Keratinocyte (primary cell): ENCODE measurements around the gene BCAS3. TPM values are rescaled to one million over a fixed set of nuclear protein-coding genes. Genes with fewer than 3 reads are reported as not detected.

Experiments
- DNase-seq: peaks from one replicate; pipeline ENCODE4 v3.0.0-alpha.2; 2011; ENCODE audit warnings: low read depth, missing footprints, low spot score
- FAIRE-seq: peaks from 2 replicates; lab custom pipeline; 2011; peaks lifted over from hg19 to GRCh38; lab: Jason Lieb, UNC
- H2AFZ ChIP-seq: 2 replicates; pipeline ENCODE4 v1.6.0; 2012; ENCODE audit warnings: low read length, control low read depth, inconsistent platforms; ENCODE audit not compliant: control insufficient read depth
- H3K27ac ChIP-seq: 2 replicates; pipeline ENCODE4 v1.5.1; 2011; ENCODE audit warnings: low read length; ENCODE audit not compliant: control insufficient read depth, insufficient read depth
- H3K27me3 ChIP-seq: 3 replicates; pipeline ENCODE4 v1.6.0; 2011; ENCODE audit warnings: low read length; ENCODE audit not compliant: control insufficient read depth, insufficient read depth; ENCODE audit errors: extremely low read depth
- H3K36me3 ChIP-seq, 2 experiments: 2 replicates in 1 of 2; 3 replicates in 1 of 2; pipeline ENCODE4 v1.5.1; 2011; ENCODE audit warnings: low read length in 2 of 2, mild to moderate bottlenecking in 1 of 2; ENCODE audit not compliant: control insufficient read depth in 2 of 2, insufficient read depth in 2 of 2; ENCODE audit errors: extremely low read depth in 1 of 2
- H3K4me1 ChIP-seq: 3 replicates; pipeline ENCODE4 v1.5.1; 2011; ENCODE audit warnings: low read length; ENCODE audit not compliant: control insufficient read depth, insufficient read depth; ENCODE audit errors: extremely low read depth
- H3K4me2 ChIP-seq: 3 replicates; pipeline ENCODE4 v1.6.0; 2011; ENCODE audit warnings: low read depth, low read length; ENCODE audit not compliant: control insufficient read depth, insufficient read depth; ENCODE audit errors: extremely low read depth
- H3K4me3 ChIP-seq, 3 experiments: fragments of 200-600 bp in 1 of 3; sonication (generic) in 1 of 3; 2 replicates in 2 of 3; 3 replicates in 1 of 3; pipeline ENCODE4 v1.5.1; 2011 to 2016; ENCODE audit warnings: low read length in 3 of 3, mild to moderate bottlenecking in 3 of 3, control low read depth in 2 of 3, inconsistent platforms in 1 of 3, low read depth in 1 of 3, mixed read lengths in 1 of 3, mixed run types in 1 of 3, moderate library complexity in 1 of 3; ENCODE audit not compliant: control insufficient read depth in 2 of 3, insufficient read depth in 2 of 3; ENCODE audit errors: extremely low read depth in 1 of 3
- H3K79me2 ChIP-seq: 2 replicates; pipeline ENCODE4 v1.6.0; 2012; ENCODE audit warnings: low read length; ENCODE audit not compliant: control insufficient read depth, insufficient read depth
- H3K9ac ChIP-seq: 3 replicates; pipeline ENCODE4 v1.6.0; 2011; ENCODE audit warnings: low read length; ENCODE audit not compliant: control insufficient read depth, insufficient read depth; ENCODE audit errors: extremely low read depth
- H3K9me1 ChIP-seq: 3 replicates; pipeline ENCODE4 v1.6.0; 2011; ENCODE audit warnings: low read length; ENCODE audit not compliant: control insufficient read depth, insufficient read depth; ENCODE audit errors: extremely low read depth
- H3K9me3 ChIP-seq: 2 replicates; pipeline ENCODE4 v1.5.1; 2012; ENCODE audit warnings: low read depth, low read length; ENCODE audit not compliant: control insufficient read depth
- H4K20me1 ChIP-seq: 3 replicates; pipeline ENCODE4 v1.6.0; 2011; ENCODE audit warnings: low read length; ENCODE audit not compliant: control insufficient read depth, insufficient read depth; ENCODE audit errors: extremely low read depth
- EZH2 ChIP-seq: IDR thresholded peaks from one replicate; pipeline ENCODE4 v1.6.1; 2012; ENCODE audit warnings: inconsistent platforms, mild to moderate bottlenecking, low read length, moderate library complexity
- dilution Hi-C: fragments of 300-500 bp; cut with MboI; formaldehyde crosslinking; loops from one replicate; pipeline ENCODE4 v1.7.0; 2020; ENCODE audit warnings: low sequenced_read_pairs; ENCODE audit not compliant: extremely low pct_ligation_motif_present
- polyA plus RNA-seq, 5 experiments: library from polyadenylated mRNA; depleted of rRNA in 3 of 5; stranded (reverse) in 3 of 5; stranded (forward) in 1 of 5; unstranded in 1 of 5; fragments of >200 nt; gene quantifications; 1 replicate in 1 of 5; 2 replicates in 3 of 5; 3 replicates in 1 of 5; pipeline versions ENCODE4 v1.2.1 to v1.2.3, GENCODE V29; 2011 to 2012; ENCODE audit warnings: missing spikeins in 2 of 5, low read depth in 1 of 5, low replicate concordance in 1 of 5
- TF ChIP-seq, protein P1 (sequence below), 3 experiments: IDR thresholded peaks in 1 of 3; conservative IDR thresholded peaks in 1 of 3; optimal IDR thresholded peaks in 1 of 3; 2 replicates in 2 of 3; 3 replicates in 1 of 3; pipeline versions ENCODE3 to v1.5.1; 2011; ENCODE audit warnings: low read length in 3 of 3, mild to moderate bottlenecking in 3 of 3, moderate library complexity in 2 of 3, control low read depth in 1 of 3, inconsistent platforms in 1 of 3; ENCODE audit not compliant: insufficient read depth in 2 of 3; ENCODE audit errors: extremely low read depth in 1 of 3

The BCAS3 gene
- polyA plus RNA-seq, 1 donor (not counting 4 experiments of a cell fraction or from before 2014, with no cell fraction given), result 11.8 TPM

DNA sequence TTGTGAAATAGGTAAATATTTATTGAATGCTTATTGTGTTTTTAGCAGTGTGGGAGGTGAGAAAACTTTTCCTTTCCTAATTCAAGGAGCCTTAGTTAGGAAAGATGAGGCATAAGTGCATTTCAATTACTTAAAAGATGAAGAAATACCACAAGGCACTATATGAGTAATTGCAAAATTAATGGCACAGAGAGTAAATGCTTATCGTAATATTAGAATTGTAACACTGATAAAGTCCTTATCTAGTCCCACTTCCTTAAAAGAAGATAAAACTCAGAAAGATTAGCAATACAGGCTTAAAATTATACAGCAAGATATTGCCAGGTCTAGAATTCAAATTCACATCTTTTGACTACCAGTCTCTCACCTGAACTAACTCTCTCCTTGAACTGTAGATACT, 489.4 kb downstream of the BCAS3 start:
- H2AFZ ChIP-seq, result no peak overlapping the region
- no peak overlapping the region for H3K4me2 ChIP-seq
- TF ChIP-seq EZH2, result no peak
- TF ChIP-seq, protein P1, sequence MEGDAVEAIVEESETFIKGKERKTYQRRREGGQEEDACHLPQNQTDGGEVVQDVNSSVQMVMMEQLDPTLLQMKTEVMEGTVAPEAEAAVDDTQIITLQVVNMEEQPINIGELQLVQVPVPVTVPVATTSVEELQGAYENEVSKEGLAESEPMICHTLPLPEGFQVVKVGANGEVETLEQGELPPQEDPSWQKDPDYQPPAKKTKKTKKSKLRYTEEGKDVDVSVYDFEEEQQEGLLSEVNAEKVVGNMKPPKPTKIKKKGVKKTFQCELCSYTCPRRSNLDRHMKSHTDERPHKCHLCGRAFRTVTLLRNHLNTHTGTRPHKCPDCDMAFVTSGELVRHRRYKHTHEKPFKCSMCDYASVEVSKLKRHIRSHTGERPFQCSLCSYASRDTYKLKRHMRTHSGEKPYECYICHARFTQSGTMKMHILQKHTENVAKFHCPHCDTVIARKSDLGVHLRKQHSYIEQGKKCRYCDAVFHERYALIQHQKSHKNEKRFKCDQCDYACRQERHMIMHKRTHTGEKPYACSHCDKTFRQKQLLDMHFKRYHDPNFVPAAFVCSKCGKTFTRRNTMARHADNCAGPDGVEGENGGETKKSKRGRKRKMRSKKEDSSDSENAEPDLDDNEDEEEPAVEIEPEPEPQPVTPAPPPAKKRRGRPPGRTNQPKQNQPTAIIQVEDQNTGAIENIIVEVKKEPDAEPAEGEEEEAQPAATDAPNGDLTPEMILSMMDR (optimal IDR thresholded peaks at IDR 0.05 in 1 of 3, IDR thresholded peaks at IDR 0.05 in 1 of 3, conservative IDR thresholded peaks at IDR 0.05 in 1 of 3; ENCODE audit: extremely low read depth in 1 of 3, insufficient read depth in 2 of 3, low read length in 3 of 3), result no peak
- no peaks in the 10 kb centered on the region for H3K79me2 ChIP-seq
- no peaks in the 10 kb centered on the region for H3K27me3 ChIP-seq
- H3K9me3 ChIP-seq, result no peaks in the 10 kb centered on the region
- no peaks in the 10 kb centered on the region for H3K36me3 ChIP-seq
- dilution Hi-C loops, result no loop called here
- DNase-seq, result no peak
- H3K9me1 ChIP-seq, result no peaks in the 10 kb centered on the region
- no peak overlapping the region for H3K27ac ChIP-seq
- H3K4me1 ChIP-seq, result no peaks in the 10 kb centered on the region
- FAIRE-seq, result no peak
- H4K20me1 ChIP-seq, result no peaks in the 10 kb centered on the region
- H3K4me3 ChIP-seq, result no peak overlapping the region
- H3K9ac ChIP-seq, result no peak overlapping the region

DNA sequence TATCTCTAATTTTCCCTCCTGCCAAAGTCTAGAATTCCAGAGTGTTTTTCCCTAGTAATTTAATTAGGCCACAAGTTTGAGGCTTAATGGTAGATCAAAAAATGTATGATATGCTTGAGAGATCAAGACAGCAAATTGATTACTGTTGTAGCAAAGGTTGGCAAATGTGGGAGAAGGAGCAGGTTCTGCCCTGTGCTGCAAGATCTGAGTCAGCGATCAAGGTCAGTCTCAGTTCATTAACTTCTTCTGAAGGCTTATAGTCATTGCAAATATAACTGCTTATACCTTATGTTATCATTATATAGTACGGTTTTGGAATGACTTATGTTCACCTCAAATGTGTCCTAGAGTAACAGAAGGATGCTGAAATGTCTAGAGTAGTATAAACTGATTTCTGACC, 490.9 kb downstream of the BCAS3 start:
- no peak overlapping the region for H3K4me3 ChIP-seq
- FAIRE-seq, result no peak
- TF ChIP-seq, protein P1 (optimal IDR thresholded peaks at IDR 0.05 in 1 of 3, IDR thresholded peaks at IDR 0.05 in 1 of 3, conservative IDR thresholded peaks at IDR 0.05 in 1 of 3; ENCODE audit: extremely low read depth in 1 of 3, insufficient read depth in 2 of 3, low read length in 3 of 3), result no peak
- no peak for TF ChIP-seq EZH2
- no peaks in the 10 kb centered on the region for H3K36me3 ChIP-seq
- no peak overlapping the region for H3K4me2 ChIP-seq
- H3K27me3 ChIP-seq, result no peaks in the 10 kb centered on the region
- H3K9ac ChIP-seq, result no peak overlapping the region
- no peaks in the 10 kb centered on the region for H3K9me1 ChIP-seq
- H3K4me1 ChIP-seq, result no peaks in the 10 kb centered on the region
- dilution Hi-C loops, result no loop called here
- no peak for DNase-seq
- H3K27ac ChIP-seq, result no peak overlapping the region
- no peaks in the 10 kb centered on the region for H4K20me1 ChIP-seq
- no peaks in the 10 kb centered on the region for H3K79me2 ChIP-seq
- H2AFZ ChIP-seq, result no peak overlapping the region
- H3K9me3 ChIP-seq, result no peaks in the 10 kb centered on the region
